Ascending aorta (tissue), 2 donors: Measurements from ENCODE around the gene FBXO28. TPM values are rescaled to one million over a fixed set of nuclear protein-coding genes. Genes with fewer than 3 reads are reported as not detected.

ENCODE experiments used
- DNase-seq, 2 donors: peaks; one replicate each; pipeline ENCODE4 v3.0.0-alpha.2; 2019; ENCODE audit warnings: low spot score in 2 of 2
- H3K27ac ChIP-seq, 2 donors: fragments of 200-600 bp; sonication (generic); one replicate each; pipeline ENCODE4 v1.5.1; 2016 to 2017; ENCODE audit warnings: mild to moderate bottlenecking in 1 of 2
- H3K27me3 ChIP-seq: fragments of 200-600 bp; sonication (generic); one replicate; pipeline ENCODE4 v1.5.1; 2017
- H3K36me3 ChIP-seq, 2 donors: fragments of 200-600 bp; sonication (generic); one replicate each; pipeline ENCODE4 v1.5.1; 2016
- H3K4me1 ChIP-seq, 2 donors: fragments of 200-600 bp; sonication (generic); one replicate each; pipeline ENCODE4 v1.5.1; 2016 to 2017; ENCODE audit warnings: mild to moderate bottlenecking in 1 of 2
- H3K4me3 ChIP-seq, 2 donors: fragments of 200-600 bp; sonication (generic); one replicate each; pipeline ENCODE4 v1.5.1; 2016 to 2017; ENCODE audit warnings: mild to moderate bottlenecking in 1 of 2
- H3K9me3 ChIP-seq, 2 donors: fragments of 200-600 bp; sonication (generic); one replicate each; pipeline ENCODE4 v1.5.1; 2016
- intact Hi-C: fragments of 100-400 bp; cut with DNase I; formaldehyde crosslinking; loops from one replicate; pipeline ENCODE4 v1.15.1; 2023
- total RNA-seq: library from RNA; depleted of rRNA; stranded (reverse); fragments of >200 nt; gene quantifications from one replicate; pipeline ENCODE4 v1.1.0, GENCODE V29; 2016
- TF ChIP-seq, protein P1 (sequence below), 3 experiments: fragments of 200-600 bp in 2 of 3; fragments of 450-650 bp in 1 of 3; sonication (generic) in 2 of 3; IDR thresholded peaks; one replicate each; pipeline ENCODE4 v1.5.1; 2016 to 2019; ENCODE audit warnings: antibody characterized with exemption in 3 of 3, mild to moderate bottlenecking in 1 of 3, moderate library complexity in 1 of 3

The FBXO28 gene
- total RNA-seq, 1 donor from 2014 or later, result 4.8 TPM

DNA sequence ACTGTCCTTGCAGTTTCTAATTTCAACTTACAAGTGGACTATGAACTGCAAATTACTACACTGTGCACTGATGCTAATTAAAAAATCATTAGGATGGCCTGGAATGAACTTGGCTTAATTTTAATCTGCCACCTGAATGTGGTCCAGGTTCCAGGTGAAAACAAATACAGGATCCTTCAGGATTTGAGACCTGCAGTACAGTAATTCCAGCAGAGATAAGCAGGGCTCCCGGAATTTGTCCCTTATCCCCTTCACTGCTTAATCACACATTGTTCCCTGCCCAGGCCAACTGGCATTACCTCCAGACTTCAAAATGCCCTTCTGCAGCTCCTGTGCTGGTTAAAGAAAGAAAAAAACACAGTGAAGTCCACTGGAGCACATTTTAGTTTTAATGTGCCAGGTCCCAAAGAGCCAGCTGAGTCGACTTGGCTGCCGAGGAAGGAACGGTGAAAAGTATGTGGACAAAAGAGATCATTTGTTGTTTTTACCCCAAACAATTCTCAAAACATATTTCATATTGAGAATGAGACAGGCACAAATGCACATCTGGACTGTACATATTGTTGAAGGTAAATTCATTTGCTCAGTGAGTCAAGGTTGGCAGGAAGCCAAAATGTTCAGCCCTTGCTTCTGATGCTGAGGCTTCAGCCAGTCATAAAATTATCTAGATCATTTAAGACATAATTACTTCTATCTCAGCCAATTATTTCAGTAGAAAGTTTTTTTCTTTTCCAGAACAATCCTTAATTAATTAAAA is 97.5 kb downstream of the FBXO28 start:
- intact Hi-C loops, result no loop called here
- Histone ChIP-seq H3K27me3 (no peaks in the 10 kb centered on the region), H3K9me3 (no peaks in the 10 kb centered on the region), H3K4me3 (no peak overlapping the region), H3K4me1 (no peaks in the 10 kb centered on the region), H3K27ac (no peak overlapping the region), H3K36me3 (no peaks in the 10 kb centered on the region)
- TF ChIP-seq, protein P1, sequence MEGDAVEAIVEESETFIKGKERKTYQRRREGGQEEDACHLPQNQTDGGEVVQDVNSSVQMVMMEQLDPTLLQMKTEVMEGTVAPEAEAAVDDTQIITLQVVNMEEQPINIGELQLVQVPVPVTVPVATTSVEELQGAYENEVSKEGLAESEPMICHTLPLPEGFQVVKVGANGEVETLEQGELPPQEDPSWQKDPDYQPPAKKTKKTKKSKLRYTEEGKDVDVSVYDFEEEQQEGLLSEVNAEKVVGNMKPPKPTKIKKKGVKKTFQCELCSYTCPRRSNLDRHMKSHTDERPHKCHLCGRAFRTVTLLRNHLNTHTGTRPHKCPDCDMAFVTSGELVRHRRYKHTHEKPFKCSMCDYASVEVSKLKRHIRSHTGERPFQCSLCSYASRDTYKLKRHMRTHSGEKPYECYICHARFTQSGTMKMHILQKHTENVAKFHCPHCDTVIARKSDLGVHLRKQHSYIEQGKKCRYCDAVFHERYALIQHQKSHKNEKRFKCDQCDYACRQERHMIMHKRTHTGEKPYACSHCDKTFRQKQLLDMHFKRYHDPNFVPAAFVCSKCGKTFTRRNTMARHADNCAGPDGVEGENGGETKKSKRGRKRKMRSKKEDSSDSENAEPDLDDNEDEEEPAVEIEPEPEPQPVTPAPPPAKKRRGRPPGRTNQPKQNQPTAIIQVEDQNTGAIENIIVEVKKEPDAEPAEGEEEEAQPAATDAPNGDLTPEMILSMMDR (IDR thresholded peaks at IDR 0.05), result no peak
- DNase-seq, result no peak

Other genes with a start within 250 kb of the FBXO28 start
- 68.1 TPM for gene DEGS1, start 69.1 kb downstream of the FBXO28 start, total RNA-seq
- 34.6 TPM for gene NVL, start 216.1 kb downstream of the FBXO28 start, total RNA-seq
- 26.9 TPM for gene CNIH4, start 242.8 kb downstream of the FBXO28 start, total RNA-seq